Tongue (tissue), 2 donors: ENCODE measurements around the gene ARHGAP25. TPM values are rescaled to one million over a fixed set of nuclear protein-coding genes. Genes with fewer than 3 reads are reported as not detected.

Source experiments
- DNase-seq: peaks from one replicate; pipeline ENCODE4 v3.0.0-alpha.2; 2015
- total RNA-seq: library from RNA; depleted of rRNA; stranded (reverse); fragments of >200 nt; gene quantifications from one replicate; pipeline ENCODE4 v1.2.3, GENCODE V29; 2014

The ARHGAP25 gene
- total RNA-seq, 1 donor from 2014 or later = 5.4 TPM

DNA sequence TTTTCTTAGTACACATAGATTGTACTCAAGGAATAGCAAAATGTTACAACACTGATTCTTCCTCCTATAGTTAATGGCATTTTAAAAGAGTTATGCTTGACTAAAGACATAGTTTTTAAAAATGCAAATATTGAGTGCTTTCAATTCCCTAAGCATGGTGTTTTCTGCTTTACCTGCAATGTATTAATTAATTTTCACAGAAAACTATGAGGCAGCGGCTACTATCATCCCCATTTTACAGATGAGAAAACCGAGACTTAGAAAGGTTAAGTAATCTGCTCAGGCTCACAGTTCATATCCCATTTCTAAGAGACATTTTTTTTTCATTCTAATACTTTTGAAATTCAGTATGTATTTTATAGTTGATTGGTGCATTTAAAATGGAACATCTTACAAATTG lies 98.6 kb downstream of the ARHGAP25 start:
- DNase-seq = no peak

DNA sequence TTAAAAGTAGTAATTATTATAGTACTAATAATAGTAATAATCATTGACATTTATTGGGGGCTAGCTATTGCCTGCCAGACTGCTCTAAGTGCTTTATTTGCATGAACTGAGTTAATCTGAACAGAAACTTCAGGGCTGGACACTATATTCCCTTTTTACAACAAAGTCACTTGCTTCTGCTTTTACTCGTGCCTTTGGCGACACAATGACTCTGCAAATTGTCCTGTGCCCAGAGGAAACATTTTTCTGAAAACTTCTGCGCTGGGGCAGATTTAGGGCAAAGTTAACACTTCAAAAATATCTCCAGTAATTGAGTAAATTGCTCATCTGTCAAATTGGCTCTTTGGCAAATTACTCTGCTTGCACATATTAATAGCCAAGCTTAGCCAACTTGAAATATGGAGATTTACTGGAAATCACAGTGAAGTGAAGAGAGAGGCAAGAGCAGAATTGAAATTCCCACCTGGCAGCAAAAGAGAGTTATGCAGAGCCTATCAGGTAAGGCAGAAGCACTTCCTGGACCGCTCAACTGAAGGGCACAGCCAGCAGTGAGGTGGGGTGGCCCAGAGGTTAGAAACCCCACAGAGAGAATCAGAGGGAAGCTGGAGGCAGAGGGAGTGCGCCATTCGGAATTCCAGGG lies 100.2 kb downstream of the ARHGAP25 start:
- no peak for DNase-seq

DNA sequence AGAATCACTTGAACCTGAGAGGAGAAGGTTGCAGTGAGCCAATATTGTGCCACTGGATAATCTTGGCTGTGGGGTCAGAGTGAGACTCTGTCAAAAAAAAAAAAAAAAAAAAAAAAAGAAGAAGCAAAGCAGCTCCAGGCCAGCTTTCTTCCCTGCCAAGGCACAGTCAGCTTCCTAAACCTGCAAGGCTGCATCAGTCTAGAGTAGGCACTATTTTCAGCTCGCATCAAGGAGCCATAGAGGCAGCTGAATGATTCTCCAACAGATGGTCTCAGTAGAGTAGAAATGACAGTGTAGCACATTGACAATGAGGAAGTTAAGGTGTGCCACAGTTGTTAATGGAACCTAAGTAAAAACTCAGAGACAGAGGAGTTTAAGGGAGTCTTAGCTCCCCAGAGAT lies 101.0 kb downstream of the ARHGAP25 start:
- DNase-seq = peak; percentile 25

DNA sequence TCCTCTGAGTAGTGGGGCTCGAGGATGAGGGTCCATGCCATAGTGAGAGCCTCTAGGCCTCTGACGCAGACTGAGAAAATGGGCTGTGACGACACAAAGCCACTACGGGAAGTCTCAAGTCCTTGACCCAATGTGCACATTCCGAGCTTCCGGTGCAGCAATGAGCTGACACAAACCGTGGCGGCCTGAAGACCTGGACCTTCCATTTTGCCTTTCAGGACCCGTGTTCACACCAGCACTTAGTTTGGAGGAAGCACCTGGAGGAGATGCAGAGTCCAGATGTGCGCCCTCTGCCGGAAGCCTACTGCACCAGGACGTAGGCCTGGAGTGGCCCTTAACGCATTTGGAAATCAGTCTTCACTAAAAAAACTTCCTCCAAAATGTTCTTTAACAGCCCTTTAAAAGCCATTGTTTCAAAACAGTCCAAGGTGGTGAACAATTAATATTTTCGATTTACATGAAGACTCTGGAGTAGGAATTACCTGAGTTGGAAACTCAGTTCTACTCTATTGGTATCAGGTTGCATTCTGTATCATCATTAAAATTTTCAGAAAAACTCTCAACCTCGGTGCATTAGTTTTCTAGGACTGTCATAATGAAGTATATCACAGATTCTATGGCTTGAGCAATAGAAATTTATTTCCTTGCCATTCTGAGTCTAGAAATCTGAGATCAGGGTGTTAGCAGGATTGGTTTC lies 102.7 kb downstream of the ARHGAP25 start:
- DNase-seq = peak; percentile 60

DNA sequence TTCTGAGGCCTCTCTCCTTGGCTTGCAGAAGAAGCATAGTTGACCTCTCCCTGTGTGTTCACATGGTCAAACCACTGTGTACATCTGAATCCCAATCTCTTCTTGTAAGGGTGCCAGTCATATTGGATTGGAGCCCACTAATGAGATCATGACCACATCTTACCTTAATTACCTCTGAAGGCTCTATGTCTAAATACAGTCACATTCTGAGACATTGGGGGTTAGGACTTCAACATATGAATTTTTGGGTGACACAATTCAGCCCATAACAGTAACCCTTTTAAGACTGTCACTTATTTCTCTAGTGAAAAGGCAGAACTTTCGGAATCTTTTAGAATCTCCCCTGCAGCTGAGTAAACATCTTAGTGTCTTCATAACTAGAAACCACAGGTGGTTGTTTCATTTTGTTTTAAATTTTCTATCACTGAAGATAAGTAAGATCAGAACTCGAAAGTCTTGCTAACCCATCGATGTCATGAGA lies 103.3 kb downstream of the ARHGAP25 start:
- DNase-seq = no peak

GRCh38 chr2:68838641-68839040 lies 104.0 kb downstream of the ARHGAP25 start:
- DNase-seq = no peak

GRCh38 chr2:68839260-68839833 lies 104.7 kb downstream of the ARHGAP25 start:
- no peak for DNase-seq

DNA sequence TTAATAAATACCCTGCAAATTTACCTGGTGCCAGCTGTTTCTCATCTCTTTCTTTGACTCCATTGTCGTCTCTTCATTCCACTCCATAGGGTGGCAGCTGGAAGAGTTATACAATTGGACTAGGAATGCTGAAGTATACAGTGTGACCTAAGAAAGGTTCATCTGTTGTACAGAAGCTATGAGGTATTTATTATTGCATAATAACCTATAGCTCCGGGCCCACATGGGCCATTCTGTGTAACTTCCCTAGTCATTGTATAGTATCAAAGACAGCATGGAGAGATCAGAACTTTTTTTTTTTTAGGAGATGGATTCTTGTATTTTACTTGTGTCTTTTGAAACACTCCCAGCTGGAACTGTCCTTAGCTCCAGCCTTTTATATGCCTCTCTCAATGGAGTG lies 110.4 kb downstream of the ARHGAP25 start:
- DNase-seq = no peak

- DNase-seq = no peak
These were observed 111.5 kb downstream of the ARHGAP25 start for GRCh38 chr2:68846091-68846490.

GRCh38 chr2:68847751-68848150 lies 113.1 kb downstream of the ARHGAP25 start:
- DNase-seq = no peak

DNA sequence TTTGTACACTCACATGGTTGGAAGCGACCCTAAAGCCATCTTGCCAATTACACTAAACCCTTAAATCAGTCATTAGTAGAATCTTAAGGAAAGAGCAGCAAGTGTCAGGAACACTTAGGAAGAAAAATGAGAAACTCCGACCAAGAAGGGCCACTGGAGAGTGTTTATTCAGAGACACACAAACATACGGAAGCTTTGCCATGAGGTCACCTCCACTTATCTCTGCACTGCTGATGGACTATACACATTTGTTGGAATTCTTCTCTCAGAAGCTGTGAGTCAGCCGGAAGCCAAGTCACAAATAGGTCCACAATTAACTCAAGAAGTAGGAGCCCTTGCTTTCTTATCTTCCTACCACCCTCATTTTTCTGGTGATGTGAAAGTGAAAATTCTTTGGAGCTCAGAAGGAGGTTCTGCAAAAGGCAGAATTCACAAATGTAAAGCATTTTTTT lies 115.0 kb downstream of the ARHGAP25 start:
- DNase-seq = no peak

DNA sequence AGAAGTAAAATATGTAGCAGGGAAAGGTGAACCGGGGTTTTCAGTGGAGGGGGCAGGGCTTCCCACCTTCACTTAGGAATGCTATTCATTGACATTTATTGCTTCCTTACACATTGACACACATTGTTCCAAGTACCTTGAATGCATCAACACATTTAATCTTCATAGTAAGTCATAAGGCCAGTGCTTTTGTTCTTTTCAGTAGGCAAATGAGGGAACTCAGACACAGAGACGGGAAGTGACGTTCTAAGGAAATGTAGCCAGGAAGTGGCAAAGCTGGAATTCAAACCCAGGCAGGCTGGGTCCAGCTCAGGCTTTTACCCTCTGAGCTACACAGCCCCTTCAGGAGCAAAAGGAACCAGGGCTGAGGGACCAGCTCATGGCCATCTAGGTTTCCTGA lies 115.9 kb downstream of the ARHGAP25 start:
- no peak for DNase-seq

GRCh38 chr2:68853035-68853434 lies 118.4 kb downstream of the ARHGAP25 start:
- DNase-seq = no peak

DNA sequence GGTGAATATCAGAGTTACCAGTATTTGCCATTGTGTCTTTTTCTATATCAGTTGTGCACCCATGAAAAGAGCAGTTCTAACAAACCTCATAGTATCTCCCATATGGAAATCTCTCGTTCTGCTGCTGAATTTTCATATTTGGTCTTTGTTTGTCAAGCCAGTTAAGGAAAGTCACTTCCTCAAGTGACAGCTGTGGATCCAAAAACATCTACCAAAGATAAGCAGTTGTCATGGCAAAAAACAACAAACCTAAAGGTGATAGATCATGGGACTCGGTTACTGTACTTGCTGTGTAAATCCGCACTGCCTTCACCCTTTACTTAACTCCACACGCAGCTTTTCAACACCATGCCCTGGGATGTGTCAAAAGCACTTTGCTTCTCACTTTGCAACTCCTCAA lies 119.3 kb downstream of the ARHGAP25 start:
- no peak for DNase-seq

DNA sequence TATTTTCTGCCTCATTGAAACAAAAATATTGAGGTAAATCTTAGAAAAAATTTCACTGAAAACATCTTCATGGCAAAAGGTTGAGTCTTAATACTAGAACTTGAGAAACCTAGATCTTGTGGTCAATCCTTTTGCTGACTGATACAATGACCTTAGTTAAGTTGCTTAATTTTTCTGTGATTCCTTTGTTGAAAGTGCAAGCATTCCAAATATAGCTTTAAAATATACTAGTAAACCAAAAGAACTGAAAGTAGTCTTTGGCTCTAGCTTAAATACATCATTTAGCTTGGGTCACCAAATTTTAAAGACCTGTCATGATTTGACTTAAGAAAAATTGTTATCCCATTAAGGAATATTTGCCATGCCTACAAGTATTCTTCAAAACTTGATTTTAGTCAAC lies 119.9 kb downstream of the ARHGAP25 start:
- no peak for DNase-seq

GRCh38 chr2:68855550-68855949 lies 120.9 kb downstream of the ARHGAP25 start:
- DNase-seq = no peak

- no peak for DNase-seq
These were observed 122.7 kb downstream of the ARHGAP25 start for GRCh38 chr2:68857202-68857845.

GRCh38 chr2:68857855-68858456 lies 123.3 kb downstream of the ARHGAP25 start:
- DNase-seq = no peak

GRCh38 chr2:68860111-68860510 lies 125.5 kb downstream of the ARHGAP25 start:
- DNase-seq = no peak

GRCh38 chr2:68861330-68861729 lies 126.7 kb downstream of the ARHGAP25 start:
- DNase-seq = no peak

GRCh38 chr2:68862889-68863288 lies 128.3 kb downstream of the ARHGAP25 start:
- no peak for DNase-seq

- DNase-seq = no peak
These were observed 129.4 kb downstream of the ARHGAP25 start for GRCh38 chr2:68863996-68864395.

GRCh38 chr2:68865108-68865507 lies 130.5 kb downstream of the ARHGAP25 start:
- DNase-seq = no peak
